ENCODE data around the gene MCEE.
A peak's percentile ranks its signal among the peaks of the same experiment; 100 is the strongest.
"Not testable (repeated sequence)": the region's sequence is repeated elsewhere in the genome, so short reads cannot be mapped to it uniquely, and the experiment has no call there.

The MCEE gene

DNA sequence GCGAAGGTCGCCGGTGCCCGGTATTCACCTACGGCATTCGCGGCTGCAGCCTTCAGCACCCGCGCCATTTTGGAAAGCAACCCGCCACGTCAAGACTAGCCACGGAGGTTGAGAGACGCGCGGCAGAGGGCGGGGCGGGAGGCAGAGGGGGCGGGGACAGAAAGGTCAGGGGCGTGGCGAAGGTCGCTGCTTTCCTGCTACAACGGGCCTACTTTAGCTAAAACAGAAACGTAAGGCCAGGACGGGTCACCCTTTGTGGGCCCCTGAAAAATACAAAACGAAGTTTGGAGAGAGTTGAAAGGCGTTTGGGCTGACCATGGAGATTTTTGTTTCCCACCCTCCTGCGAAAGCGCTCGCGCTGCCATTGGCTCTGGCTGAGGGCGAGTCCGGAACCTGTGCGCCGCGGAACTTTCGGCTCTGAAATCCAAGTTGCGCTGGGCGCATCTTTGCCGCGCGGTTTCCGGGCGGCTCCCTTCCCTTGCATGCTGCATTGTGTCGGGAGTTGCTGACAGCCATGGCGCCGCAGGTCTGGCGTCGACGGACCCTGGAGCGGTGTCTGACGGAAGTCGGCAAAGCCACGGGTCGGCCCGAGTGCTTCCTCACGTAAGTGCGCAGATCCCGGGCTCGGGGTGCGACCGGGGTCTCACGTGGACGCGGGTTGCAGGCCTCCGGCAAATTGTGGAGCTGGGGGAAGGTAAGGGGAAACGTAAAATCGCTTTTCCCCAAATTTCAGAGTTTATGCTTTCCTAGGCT is at the start of gene MCEE, which contains the start of gene MPHOSPH10:
MCEE (minus strand) TSS at position 78 of the 753 bp plus-strand sequence; CDS start at position 68, 10 bp downstream.
MPHOSPH10 (plus strand) TSS at position 483 of the 753 bp plus-strand sequence; CDS start at position 515, 32 bp downstream.
- TF ChIP-seq, protein P1, sequence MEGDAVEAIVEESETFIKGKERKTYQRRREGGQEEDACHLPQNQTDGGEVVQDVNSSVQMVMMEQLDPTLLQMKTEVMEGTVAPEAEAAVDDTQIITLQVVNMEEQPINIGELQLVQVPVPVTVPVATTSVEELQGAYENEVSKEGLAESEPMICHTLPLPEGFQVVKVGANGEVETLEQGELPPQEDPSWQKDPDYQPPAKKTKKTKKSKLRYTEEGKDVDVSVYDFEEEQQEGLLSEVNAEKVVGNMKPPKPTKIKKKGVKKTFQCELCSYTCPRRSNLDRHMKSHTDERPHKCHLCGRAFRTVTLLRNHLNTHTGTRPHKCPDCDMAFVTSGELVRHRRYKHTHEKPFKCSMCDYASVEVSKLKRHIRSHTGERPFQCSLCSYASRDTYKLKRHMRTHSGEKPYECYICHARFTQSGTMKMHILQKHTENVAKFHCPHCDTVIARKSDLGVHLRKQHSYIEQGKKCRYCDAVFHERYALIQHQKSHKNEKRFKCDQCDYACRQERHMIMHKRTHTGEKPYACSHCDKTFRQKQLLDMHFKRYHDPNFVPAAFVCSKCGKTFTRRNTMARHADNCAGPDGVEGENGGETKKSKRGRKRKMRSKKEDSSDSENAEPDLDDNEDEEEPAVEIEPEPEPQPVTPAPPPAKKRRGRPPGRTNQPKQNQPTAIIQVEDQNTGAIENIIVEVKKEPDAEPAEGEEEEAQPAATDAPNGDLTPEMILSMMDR (IDR thresholded peaks at IDR 0.05; ENCODE audit: insufficient read depth, missing control alignments): no peak
- no peak for FAIRE-seq

GRCh38 chr2:71178836-71179235 is 48.8 kb upstream of the MCEE start:
- not testable (repeated sequence) for DNase-seq (ENCODE audit: insufficient read length, low spot score); FAIRE-seq

More for the DNA sequence above, at the start of gene MCEE, which contains the start of gene MPHOSPH10:
- DNase-seq (ENCODE audit: insufficient read length, low spot score): no peak

- DNase-seq (ENCODE audit: insufficient read length, low spot score): no peak
- TF ChIP-seq, protein P1 (IDR thresholded peaks at IDR 0.05; ENCODE audit: insufficient read depth, missing control alignments): no peak
- no peak for FAIRE-seq
These were observed 44.2 kb upstream of the MCEE start for GRCh38 chr2:71174207-71174606.

DNA sequence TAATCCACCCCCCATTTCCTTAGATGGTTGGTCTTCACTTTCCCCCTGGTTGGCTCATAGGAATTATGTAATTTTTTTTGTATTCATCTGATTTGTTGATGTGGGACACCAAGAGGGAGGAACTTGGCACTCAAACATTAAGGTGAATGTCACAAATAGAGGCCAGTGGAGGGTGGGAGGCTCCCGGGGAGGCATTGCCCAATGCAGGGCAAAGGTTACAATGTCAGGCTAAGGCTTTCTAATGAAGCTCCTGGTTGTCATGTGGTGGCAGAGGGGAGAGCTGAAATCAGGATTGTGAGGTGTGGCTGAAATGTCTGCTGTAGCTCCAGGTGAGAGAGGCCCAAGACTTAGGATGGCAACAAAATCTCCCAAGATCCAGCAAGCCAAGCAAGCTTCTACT is 43.1 kb upstream of the MCEE start:
- DNase-seq (ENCODE audit: insufficient read length, low spot score) (no peak), FAIRE-seq (no peak)
- TF ChIP-seq, protein P1 (IDR thresholded peaks at IDR 0.05; ENCODE audit: insufficient read depth, missing control alignments): no peak

- no peak for DNase-seq (ENCODE audit: insufficient read length, low spot score)
These were observed 36.8 kb upstream of the MCEE start for GRCh38 chr2:71166812-71167211.

DNA sequence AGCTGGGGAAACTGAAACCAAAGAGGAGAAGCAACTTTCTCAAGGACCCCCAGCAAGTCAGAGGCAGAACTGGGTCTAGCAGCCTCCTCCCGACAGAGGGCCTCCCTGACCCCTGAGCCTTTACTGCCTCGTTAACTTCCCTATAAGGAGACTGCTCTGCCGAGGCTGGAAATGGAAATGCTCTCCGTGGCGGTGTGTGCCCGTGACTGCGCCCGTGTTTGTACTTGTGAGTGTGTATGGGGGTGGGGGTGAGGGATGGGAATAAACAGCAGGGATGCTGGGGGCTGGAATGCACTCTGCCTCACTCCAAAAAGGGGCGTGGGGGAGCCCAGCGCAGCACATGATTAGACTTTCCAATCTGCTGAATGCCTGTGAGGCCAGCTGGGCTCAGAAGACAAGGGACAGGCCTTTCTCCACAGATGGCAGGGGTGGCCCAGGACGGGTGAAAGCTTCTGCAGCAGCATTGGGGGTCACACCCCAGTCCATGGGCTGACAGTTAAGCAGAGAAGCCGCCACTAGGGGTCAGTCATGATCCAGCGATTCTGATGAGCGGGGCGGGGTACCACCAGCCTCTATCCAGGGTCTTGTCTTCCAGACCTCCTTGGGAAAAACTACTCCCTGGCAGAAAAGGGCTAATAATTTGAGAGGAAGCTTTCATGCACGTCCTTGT is 27.2 kb upstream of the MCEE start:
- FAIRE-seq: no peak
- TF ChIP-seq, protein P1 (IDR thresholded peaks at IDR 0.05; ENCODE audit: insufficient read depth, missing control alignments): peak; percentile 61
- DNase-seq (ENCODE audit: insufficient read length, low spot score): peak; percentile 53

More at GRCh38 chr2:71166812-71167211, 36.8 kb upstream of the MCEE start:
- TF ChIP-seq, protein P1 (IDR thresholded peaks at IDR 0.05; ENCODE audit: insufficient read depth, missing control alignments): no peak
- FAIRE-seq: no peak

GRCh38 chr2:71156573-71156972 is 26.5 kb upstream of the MCEE start:
- TF ChIP-seq, protein P1 (IDR thresholded peaks at IDR 0.05; ENCODE audit: insufficient read depth, missing control alignments): no peak
- DNase-seq (ENCODE audit: insufficient read length, low spot score) (no peak), FAIRE-seq (no peak)
